Measurements from ENCODE around the gene DOK6.
"Not testable (repeated sequence)": the region's sequence is repeated elsewhere in the genome, so short reads cannot be mapped to it uniquely, and the experiment has no call there.

The DOK6 gene

DNA sequence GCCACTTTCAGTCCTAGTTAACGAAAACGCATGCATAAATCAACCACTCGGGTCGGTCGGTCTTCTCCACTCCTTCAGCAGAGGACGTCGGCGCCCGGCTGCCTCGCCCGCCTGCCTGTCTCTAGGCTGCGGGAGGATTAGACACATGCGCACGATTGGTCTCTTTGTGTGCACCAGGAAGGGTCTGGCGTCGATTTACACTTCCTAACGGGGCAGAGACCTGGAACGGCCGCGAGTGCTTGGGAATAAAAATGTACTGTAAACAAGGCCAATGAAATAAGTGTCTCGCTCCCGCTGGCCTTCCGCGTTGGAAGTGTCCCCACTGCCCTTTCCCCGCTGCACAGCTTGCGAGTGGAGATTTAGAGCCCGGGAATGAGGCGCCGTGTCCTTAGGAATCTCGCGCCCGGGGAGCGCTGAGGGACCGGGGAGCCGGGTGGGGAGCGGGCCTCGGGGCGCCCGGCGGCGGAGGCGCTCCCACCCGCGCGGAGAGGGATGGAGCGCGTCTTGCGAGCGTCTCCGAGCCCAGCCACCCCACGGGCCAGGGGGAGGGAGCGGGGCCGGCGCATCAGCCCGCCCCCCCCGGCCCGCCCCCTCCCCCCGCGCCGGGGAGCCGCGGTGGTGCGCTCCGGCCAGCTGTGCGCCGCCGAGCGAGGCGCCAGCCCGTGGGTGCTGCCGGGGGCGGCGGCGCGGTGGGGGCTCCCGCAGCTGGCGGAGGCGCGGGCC lies at the start of gene DOK6:
TSS of gene DOK6 (plus strand) at position 636 of the 723 bp plus-strand sequence.
- DNase-seq (ENCODE audit: low read depth in 2 of 2): no peak

GRCh38 chr18:69353023-69353422 lies 47.7 kb upstream of the DOK6 start:
- no peak for DNase-seq (ENCODE audit: low read depth in 2 of 2)

GRCh38 chr18:69357590-69357989 lies 43.1 kb upstream of the DOK6 start:
- DNase-seq (ENCODE audit: low read depth in 2 of 2): no peak

DNA sequence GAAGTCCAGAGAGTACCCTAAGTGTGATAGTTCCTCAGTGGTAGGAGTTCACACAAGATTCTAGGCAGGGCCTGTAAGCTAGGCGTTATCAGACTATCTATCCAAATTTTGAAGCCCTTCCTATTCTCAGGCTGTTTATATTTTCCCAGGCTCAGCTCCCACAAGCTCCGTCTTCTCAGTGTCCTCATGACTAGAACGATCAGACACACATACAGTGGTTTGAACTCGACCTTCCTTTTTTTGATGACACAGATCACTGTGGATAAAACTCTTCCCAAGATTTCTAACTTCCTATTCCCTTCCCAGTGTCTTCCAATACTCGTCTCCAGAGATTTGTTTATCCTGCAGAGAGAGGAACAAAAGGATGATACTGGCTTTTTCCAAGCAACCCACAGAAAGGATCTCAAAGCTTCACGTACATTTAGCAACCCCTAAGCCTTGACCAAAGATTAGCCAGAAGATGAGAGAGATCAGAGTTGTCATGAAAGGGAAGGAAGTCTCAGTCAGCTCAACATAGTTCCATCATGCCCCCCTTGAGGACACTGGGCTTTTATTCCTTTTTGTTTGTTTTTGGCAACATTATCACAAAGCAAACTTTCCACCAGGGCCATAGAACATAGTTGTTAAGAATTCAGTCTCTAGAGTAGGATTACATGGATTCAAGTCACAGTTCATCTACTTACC lies 42.3 kb upstream of the DOK6 start:
- DNase-seq (ENCODE audit: low read depth in 2 of 2): no peak

- not testable (repeated sequence) for DNase-seq (ENCODE audit: low read depth in 2 of 2)
Observed at GRCh38 chr18:69359768-69360167, 40.9 kb upstream of the DOK6 start.

DNA sequence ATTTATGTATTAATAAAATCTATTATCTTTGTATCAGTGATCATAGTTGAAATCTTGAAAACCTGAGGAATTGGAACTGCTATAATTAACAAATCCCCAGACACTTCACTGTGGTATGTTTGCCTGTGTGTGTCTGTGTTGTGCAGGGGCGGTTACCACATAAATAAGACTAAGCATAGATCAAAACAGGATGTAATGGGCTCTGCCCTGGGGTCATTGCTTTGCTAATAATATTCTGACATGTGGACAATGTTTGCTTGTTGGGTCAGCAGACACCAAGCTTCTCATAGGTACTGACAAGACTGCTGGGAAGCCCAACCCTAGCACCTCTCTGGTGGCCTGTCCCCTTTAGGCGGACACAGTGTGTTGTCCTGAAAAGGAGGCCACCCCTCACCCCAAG lies 35.8 kb upstream of the DOK6 start:
- DNase-seq (ENCODE audit: low read depth in 2 of 2): no peak

DNA sequence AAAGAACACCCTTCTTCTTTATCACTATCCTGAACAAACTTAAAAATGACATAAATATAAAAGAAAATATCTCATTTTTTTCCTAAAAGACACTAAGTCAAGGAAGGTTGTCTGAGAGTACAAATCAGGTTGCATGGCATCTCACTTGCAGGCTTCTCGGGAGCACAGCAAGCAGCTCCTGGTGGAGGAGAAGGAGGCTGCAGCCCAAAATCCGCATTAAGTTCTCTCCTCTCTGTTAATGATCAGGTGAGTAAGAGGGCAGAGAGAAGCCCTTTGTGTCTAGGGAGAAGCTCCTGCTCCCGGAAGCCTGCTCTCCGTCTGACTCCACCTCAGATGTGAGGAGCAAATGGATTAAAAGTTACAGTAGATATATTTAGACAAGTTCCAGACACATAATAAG lies 35.0 kb upstream of the DOK6 start:
- no peak for DNase-seq (ENCODE audit: low read depth in 2 of 2)

DNA sequence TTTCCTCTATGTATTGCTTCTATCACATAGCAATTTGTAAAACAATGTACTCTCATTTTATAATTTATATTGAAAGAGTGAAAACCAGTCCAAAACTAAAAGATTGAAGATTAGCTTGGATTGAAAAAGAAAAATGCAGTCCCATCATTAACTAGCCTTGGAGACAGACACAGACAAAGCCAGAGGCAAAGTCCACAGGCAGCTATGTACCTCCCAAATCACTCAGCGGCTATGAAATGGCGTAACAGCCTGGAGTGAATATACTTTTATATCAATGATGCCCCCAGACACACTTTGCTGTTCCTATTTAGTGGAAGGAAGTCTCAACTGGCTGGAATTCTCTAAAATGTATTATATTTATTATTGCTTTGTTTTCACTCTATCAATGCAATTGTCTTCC lies 33.6 kb upstream of the DOK6 start:
- no peak for DNase-seq (ENCODE audit: low read depth in 2 of 2)

DNA sequence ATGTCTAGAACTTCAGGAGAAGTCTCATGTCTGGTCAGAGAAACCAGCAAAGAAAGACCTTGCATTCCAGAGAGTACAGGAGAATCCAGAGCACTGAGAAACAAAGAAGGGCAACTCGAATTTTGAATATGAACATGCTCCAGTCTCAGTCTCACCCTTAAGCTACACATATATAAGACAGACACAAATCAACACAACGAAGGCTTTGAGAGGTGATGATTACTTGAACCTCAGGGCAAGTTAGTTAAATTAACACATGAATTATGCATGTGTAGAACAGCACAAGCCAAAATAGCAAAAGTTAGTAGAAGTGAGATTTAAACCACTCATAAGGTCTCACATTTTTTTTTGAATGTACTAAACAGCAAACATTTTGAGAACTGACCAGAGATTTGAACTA lies 29.0 kb upstream of the DOK6 start:
- no peak for DNase-seq (ENCODE audit: low read depth in 2 of 2)

GRCh38 chr18:69380324-69380723 lies 20.4 kb upstream of the DOK6 start:
- DNase-seq (ENCODE audit: low read depth in 2 of 2): no peak

- no peak for DNase-seq (ENCODE audit: low read depth in 2 of 2)
Observed at GRCh38 chr18:69383186-69383585, 17.5 kb upstream of the DOK6 start.

GRCh38 chr18:69387186-69387585 lies 13.5 kb upstream of the DOK6 start:
- no peak for DNase-seq (ENCODE audit: low read depth in 2 of 2)

DNA sequence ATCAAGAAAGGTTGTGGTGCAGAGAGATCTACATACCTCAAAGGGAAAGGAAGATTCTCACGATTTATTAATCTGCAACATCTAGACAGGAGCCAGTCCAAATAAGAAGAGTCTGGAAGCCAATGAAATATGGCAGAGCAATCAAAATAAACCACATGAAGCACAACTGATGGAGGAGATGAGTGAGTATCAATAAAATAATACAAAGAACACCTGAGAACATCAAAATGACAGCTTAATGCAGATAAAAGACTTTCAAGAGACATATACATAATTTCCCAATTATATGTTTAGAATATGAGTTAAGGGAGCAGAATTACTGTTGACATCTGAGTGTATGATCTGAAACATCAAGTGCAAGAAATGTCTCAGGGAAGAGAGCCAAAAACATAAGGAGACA lies 12.5 kb upstream of the DOK6 start:
- DNase-seq (ENCODE audit: low read depth in 2 of 2): no peak

DNA sequence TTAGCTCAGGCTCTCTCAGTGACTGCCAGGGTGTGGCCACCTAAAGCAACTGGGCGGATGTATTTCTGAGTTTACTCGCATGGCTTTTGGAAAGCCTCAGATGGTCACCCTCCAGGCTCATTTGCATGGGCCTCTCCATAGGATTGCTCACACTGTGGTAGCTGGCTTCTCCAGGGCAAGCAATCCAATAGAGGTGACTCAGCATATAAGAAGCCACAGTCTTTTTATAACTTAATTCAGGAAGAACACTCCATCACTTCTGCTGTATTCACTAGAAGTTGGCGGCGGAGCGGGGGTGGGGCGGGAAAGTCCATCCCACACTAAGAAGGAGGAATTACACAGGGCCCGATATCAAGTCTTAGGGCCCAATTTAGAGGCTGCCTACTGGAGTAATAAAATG lies 3.6 kb upstream of the DOK6 start:
- no peak for DNase-seq (ENCODE audit: low read depth in 2 of 2)

DNA sequence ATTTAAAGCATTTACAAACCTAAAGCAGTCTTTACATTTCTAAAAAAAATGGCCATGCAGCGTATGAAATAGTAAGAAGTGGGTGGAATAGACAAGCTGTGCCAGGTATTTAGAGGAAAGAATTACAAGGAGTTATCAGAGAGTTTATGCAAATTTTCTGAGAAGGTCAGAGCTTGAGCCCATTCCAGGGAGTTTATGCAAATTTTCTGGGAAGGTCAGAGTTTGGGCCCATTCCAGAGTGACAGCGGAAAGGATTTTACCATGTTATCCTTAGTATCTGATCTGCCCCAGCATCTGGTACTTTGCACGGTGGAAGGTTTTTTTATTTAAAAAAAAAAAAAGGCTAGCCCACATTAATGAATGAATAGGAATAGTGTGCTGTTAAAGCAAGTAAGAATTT lies 1.4 kb upstream of the DOK6 start:
- DNase-seq (ENCODE audit: low read depth in 2 of 2): no peak

DNA sequence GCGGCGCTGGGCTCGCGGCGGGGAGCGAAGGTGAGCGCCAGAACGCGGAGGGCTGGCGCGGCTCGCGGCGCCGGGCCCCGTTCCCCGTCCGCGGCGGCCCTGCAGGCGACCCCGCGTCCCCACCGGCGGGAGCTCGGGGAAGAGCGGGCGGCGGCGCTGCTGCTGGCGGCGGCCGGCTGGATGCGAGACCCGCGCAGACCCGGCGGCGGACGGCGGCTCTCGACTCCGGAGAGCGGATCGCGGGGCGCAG lies 213 bp downstream of the DOK6 start:
- no peak for DNase-seq (ENCODE audit: low read depth in 2 of 2)

- no peak for DNase-seq (ENCODE audit: low read depth in 2 of 2)
Observed at GRCh38 chr18:69401226-69401971, 711 bp downstream of the DOK6 start.

GRCh38 chr18:69401972-69402532 lies 1.4 kb downstream of the DOK6 start:
- no peak for DNase-seq (ENCODE audit: low read depth in 2 of 2)

GRCh38 chr18:69402533-69402989 lies 1.9 kb downstream of the DOK6 start:
- DNase-seq (ENCODE audit: low read depth in 2 of 2): no peak

DNA sequence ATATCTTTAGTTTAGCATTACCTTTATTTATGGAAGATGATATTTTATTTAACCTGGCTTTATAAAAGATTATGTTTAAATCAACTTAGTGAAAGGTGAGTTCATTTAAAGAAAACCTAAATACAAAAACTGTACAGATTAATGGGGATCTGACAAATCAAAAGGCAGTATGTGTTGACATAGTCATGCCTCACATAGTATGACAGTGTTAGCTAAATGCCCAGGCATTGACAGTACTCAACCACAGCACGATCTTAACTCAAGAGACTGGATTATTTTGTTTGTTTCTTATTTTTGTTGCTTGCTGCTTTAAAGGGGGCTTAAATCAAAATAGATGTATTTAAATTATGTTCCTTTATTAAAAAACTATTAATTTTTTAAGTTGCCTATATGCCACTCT lies 7.8 kb downstream of the DOK6 start:
- DNase-seq (ENCODE audit: low read depth in 2 of 2): no peak

- DNase-seq (ENCODE audit: low read depth in 2 of 2): no peak
Observed at GRCh38 chr18:69411199-69411598, 10.5 kb downstream of the DOK6 start.

DNA sequence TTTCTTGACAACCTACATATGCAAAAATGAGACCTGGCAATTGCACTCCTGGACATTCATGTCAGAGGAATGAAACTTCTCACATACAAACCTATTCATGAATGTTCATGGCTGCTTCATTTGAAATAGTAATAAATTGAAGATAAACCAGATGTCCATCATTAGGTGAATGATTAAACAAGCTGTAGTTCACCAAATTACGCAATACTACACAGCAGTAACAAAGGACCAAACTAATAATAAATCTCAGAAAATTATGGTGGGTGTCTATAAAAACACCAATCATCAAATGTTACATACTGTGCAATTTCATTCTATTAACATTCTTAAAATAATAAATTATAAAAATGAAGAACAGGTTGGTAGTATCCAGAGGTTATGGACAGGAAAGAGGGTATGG lies 13.5 kb downstream of the DOK6 start:
- DNase-seq (ENCODE audit: low read depth in 2 of 2): no peak

DNA sequence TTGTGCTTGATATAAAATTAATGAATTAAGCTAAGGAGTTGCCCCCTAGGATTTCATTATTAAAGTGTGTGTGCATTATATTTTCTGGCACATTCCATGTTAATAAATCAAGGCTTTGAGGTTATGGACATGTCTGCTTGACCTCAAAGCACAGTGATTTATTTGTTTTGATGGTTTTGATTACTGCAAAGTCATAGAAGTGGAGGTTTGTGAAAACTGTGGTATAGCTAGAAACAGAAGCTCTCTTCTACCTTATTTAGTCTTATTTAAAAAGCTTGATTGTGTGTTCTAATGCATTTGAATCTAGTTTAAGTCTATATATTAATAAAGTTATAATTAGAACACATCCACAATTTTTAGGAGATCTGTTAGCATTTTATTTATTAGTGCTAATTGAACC lies 32.2 kb downstream of the DOK6 start:
- DNase-seq (ENCODE audit: low read depth in 2 of 2): no peak

Data from stimulated activated CD8-positive, alpha-beta memory T cell treated with anti-CD3 and anti-CD28 coated beads, Interleukin-7, amount 100 ng/mL, for 4 hours (primary cell).